Parathyroid adenoma (tissue), 2 donors: ENCODE data around the gene DGCR8.

Source experiments
- H2AFZ ChIP-seq: fragments of 300-600 bp; sonication (generic); one replicate; pipeline ENCODE4 v1.7.0; 2017; ENCODE audit warnings: antibody characterized with exemption, mild to moderate bottlenecking
- H3K27ac ChIP-seq: fragments of 300-600 bp; sonication (generic); one replicate; pipeline ENCODE4 v1.7.0; 2017
- H3K27me3 ChIP-seq: fragments of 300-600 bp; sonication (generic); one replicate; pipeline ENCODE4 v1.7.0; 2017; ENCODE audit warnings: low read length; ENCODE audit not compliant: control insufficient read depth, insufficient read depth
- H3K36me3 ChIP-seq: fragments of 300-600 bp; sonication (generic); one replicate; pipeline ENCODE4 v1.7.0; 2017; ENCODE audit warnings: low read length; ENCODE audit not compliant: control insufficient read depth, insufficient read depth
- H3K4me1 ChIP-seq: fragments of 300-600 bp; sonication (generic); one replicate; pipeline ENCODE4 v1.7.0; 2017; ENCODE audit warnings: control low read depth
- H3K4me2 ChIP-seq: fragments of 300-600 bp; sonication (generic); one replicate; pipeline ENCODE4 v1.7.0; 2017; ENCODE audit warnings: low read length
- H3K4me3 ChIP-seq: fragments of 300-600 bp; sonication (generic); one replicate; pipeline ENCODE4 v1.7.0; 2017; ENCODE audit warnings: low read depth, low read length
- H3K79me2 ChIP-seq: fragments of 300-600 bp; sonication (generic); one replicate; pipeline ENCODE4 v1.7.0; 2017; ENCODE audit warnings: control low read depth
- H3K9ac ChIP-seq: fragments of 300-600 bp; sonication (generic); one replicate; pipeline ENCODE4 v1.7.0; 2017; ENCODE audit warnings: mild to moderate bottlenecking
- H3K9me3 ChIP-seq: fragments of 300-600 bp; sonication (generic); one replicate; pipeline ENCODE4 v1.7.0; 2017; ENCODE audit warnings: low read length; ENCODE audit not compliant: control insufficient read depth
- TF ChIP-seq, protein P1 (sequence below): fragments of 300-600 bp; sonication (generic); IDR thresholded peaks from one replicate; pipeline ENCODE4 v1.7.0; 2017; ENCODE audit warnings: antibody characterized with exemption, mild to moderate bottlenecking
- donor health status: primary hyperparathyroidism.

Gene DGCR8

GRCh38 chr22:20137671-20138416 is 57.8 kb downstream of the DGCR8 start:
- H3K9ac ChIP-seq = no peak overlapping the region
- no peaks in the 10 kb centered on the region for H3K27me3 ChIP-seq
- TF ChIP-seq, protein P1, sequence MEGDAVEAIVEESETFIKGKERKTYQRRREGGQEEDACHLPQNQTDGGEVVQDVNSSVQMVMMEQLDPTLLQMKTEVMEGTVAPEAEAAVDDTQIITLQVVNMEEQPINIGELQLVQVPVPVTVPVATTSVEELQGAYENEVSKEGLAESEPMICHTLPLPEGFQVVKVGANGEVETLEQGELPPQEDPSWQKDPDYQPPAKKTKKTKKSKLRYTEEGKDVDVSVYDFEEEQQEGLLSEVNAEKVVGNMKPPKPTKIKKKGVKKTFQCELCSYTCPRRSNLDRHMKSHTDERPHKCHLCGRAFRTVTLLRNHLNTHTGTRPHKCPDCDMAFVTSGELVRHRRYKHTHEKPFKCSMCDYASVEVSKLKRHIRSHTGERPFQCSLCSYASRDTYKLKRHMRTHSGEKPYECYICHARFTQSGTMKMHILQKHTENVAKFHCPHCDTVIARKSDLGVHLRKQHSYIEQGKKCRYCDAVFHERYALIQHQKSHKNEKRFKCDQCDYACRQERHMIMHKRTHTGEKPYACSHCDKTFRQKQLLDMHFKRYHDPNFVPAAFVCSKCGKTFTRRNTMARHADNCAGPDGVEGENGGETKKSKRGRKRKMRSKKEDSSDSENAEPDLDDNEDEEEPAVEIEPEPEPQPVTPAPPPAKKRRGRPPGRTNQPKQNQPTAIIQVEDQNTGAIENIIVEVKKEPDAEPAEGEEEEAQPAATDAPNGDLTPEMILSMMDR = no peak
- H3K4me1 ChIP-seq = peaks cover under 1% of the 10 kb centered on the region
- H3K4me3 ChIP-seq = no peak overlapping the region
- no peak overlapping the region for H3K4me2 ChIP-seq
- H3K9me3 ChIP-seq = no peaks in the 10 kb centered on the region
- no peaks in the 10 kb centered on the region for H3K36me3 ChIP-seq
- no peaks in the 10 kb centered on the region for H3K79me2 ChIP-seq
- H3K27ac ChIP-seq = no peak overlapping the region
- H2AFZ ChIP-seq = no peak overlapping the region

GRCh38 chr22:20138417-20138738 is 58.3 kb downstream of the DGCR8 start:
- Histone ChIP-seq H3K9me3 (no peaks in the 10 kb centered on the region), H3K4me1 (no peaks in the 10 kb centered on the region), H3K27me3 (no peaks in the 10 kb centered on the region), H3K27ac (no peak overlapping the region), H3K4me2 (no peak overlapping the region), H3K79me2 (no peaks in the 10 kb centered on the region), H3K9ac (no peak overlapping the region), H3K4me3 (no peak overlapping the region), H3K36me3 (no peaks in the 10 kb centered on the region), H2AFZ (no peak overlapping the region)
- TF ChIP-seq, protein P1 = no peak

DNA sequence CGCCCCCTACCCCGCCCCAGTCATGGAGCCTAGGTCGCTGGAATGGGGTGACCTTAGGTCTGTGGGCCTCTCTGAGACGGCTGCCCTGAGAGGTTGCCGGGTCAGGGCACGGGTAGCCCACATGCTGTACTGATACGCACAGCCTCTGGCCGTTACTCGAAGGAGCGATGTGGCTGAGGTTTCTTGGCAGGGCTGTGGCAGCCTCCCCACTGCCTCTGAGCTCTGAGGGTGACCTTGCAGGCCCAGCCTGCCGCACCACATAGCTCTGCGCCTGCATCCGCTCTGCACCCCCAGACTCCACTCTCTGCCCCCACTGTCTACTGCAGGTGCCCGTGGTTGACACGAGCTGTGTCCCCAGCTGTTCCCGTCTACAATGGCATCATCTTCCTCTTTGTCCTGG is 58.8 kb downstream of the DGCR8 start:
- TF ChIP-seq, protein P1 = no peak
- Histone ChIP-seq H2AFZ (no peak overlapping the region), H3K9ac (no peak overlapping the region), H3K79me2 (no peaks in the 10 kb centered on the region), H3K36me3 (no peaks in the 10 kb centered on the region), H3K9me3 (no peaks in the 10 kb centered on the region), H3K27me3 (no peaks in the 10 kb centered on the region), H3K4me3 (no peak overlapping the region), H3K4me2 (no peak overlapping the region), H3K4me1 (no peaks in the 10 kb centered on the region), H3K27ac (no peak overlapping the region)

GRCh38 chr22:20139391-20140106 is 59.5 kb downstream of the DGCR8 start:
- Histone ChIP-seq H3K4me3 (no peak overlapping the region), H3K9me3 (no peaks in the 10 kb centered on the region), H3K4me2 (no peak overlapping the region), H3K36me3 (no peaks in the 10 kb centered on the region), H3K79me2 (no peaks in the 10 kb centered on the region), H3K27ac (no peak overlapping the region), H3K4me1 (no peaks in the 10 kb centered on the region), H2AFZ (no peak overlapping the region), H3K9ac (no peak overlapping the region), H3K27me3 (no peaks in the 10 kb centered on the region)
- TF ChIP-seq, protein P1 = no peak

- Histone ChIP-seq H2AFZ (no peak overlapping the region), H3K9ac (no peak overlapping the region), H3K36me3 (no peaks in the 10 kb centered on the region), H3K4me3 (no peak overlapping the region), H3K4me1 (no peaks in the 10 kb centered on the region), H3K27ac (no peak overlapping the region), H3K79me2 (no peaks in the 10 kb centered on the region), H3K4me2 (no peak overlapping the region), H3K9me3 (no peaks in the 10 kb centered on the region), H3K27me3 (no peaks in the 10 kb centered on the region)
- TF ChIP-seq, protein P1 = no peak
Measured at GRCh38 chr22:20140107-20140445, 60.0 kb downstream of the DGCR8 start.
